Measurements from ENCODE around the gene ATP6V1A.
"Not testable (repeated sequence)": the region's sequence is repeated elsewhere in the genome, so short reads cannot be mapped to it uniquely, and the experiment has no call there.

ATP6V1A gene

DNA sequence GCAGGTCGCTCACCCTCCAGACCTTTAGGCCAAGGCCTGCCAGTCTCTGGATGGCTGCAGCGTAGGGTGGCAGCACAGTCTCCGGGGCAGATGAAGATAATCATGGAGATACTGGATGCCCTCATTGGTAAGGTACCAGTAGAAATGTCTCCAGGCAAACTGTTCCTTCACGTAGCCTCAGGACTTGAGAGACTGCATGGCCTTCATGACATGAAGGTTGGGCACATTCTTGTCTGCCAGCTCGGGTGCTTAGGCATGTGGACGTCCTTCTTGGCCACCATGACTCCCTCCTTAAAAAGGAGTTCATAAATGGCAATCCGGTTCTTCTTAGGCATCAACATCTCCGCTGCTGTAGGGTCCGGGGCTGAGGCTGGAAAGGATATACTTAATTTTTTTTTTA is 103.6 kb downstream of the ATP6V1A start:
- H3K9me3 ChIP-seq (ENCODE audit: control insufficient read depth, insufficient read depth, low read length); H3K4me1 ChIP-seq (ENCODE audit: insufficient read depth, low read length); H3K9ac ChIP-seq (ENCODE audit: low read depth, low read length); H3K36me3 ChIP-seq (ENCODE audit: insufficient read depth, low read length): not testable (repeated sequence)

GRCh38 chr3:113852506-113852905 is 105.7 kb downstream of the ATP6V1A start:
- Histone ChIP-seq H3K36me3 (ENCODE audit: insufficient read depth, low read length) (no peaks in the 10 kb centered on the region), H3K9me3 (ENCODE audit: control insufficient read depth, insufficient read depth, low read length) (no peaks in the 10 kb centered on the region), H3K9ac (ENCODE audit: low read depth, low read length) (no peak overlapping the region), H3K4me1 (ENCODE audit: insufficient read depth, low read length) (no peaks in the 10 kb centered on the region)
